HFFc6 (cell line): ENCODE measurements around the gene MEX3B. TPM values are rescaled to one million over a fixed set of nuclear protein-coding genes. Genes with fewer than 3 reads are reported as not detected.

Source experiments
- DNase-seq: peaks from one replicate; pipeline ENCODE4 v3.0.0-alpha.2; 2018
- H3K27ac Mint-ChIP-seq: 2 replicates; pipeline ENCODE4 v1.8.0; 2020; ENCODE audit warnings: mild to moderate bottlenecking, mixed read lengths
- H3K27me3 Mint-ChIP-seq: 2 replicates; pipeline ENCODE4 v1.8.0; 2021; ENCODE audit warnings: mild to moderate bottlenecking, moderate library complexity, mixed read lengths; ENCODE audit not compliant: insufficient read depth
- H3K36me3 Mint-ChIP-seq: 2 replicates; pipeline ENCODE4 v1.8.0; 2021; ENCODE audit warnings: low read depth, mixed read lengths
- H3K4me1 Mint-ChIP-seq: 2 replicates; pipeline ENCODE4 v1.8.0; 2020; ENCODE audit warnings: low read depth, mixed read lengths
- H3K4me3 Mint-ChIP-seq: 2 replicates; pipeline ENCODE4 v1.8.0; 2020; ENCODE audit warnings: mild to moderate bottlenecking, moderate library complexity, mixed read lengths
- H3K9me3 Mint-ChIP-seq: 2 replicates; pipeline ENCODE4 v1.8.0; 2020; ENCODE audit warnings: mild to moderate bottlenecking, mixed read lengths
- CTCF ChIP-seq: fragments of 200-600 bp; sonication (generic); IDR thresholded peaks from 2 replicates; pipeline ENCODE4 v1.5.0; 2021; ENCODE audit warnings: antibody characterized with exemption, mild to moderate bottlenecking
- total RNA-seq, 6 experiments: library from RNA; stranded (reverse); fragmentation: NEBNext Ultra II Directional; extraction: Animal tissue kit (Norgen Biotek cat#: 25700); gene quantifications; 2 replicates in 1 of 6; 3 replicates in 5 of 6; pipeline ENCODE4 v1.2.3, GENCODE V29; 2021

Gene MEX3B
- total RNA-seq, 6 experiments from 2014 or later, result 4.0 to 5.4 (median 4.9) TPM

- peaks cover 15% of the 10 kb centered on the region for H3K27me3 Mint-ChIP-seq
- peak overlapping the region; percentile 82 for H3K27ac Mint-ChIP-seq
- peaks cover 16% of the 10 kb centered on the region for H3K4me1 Mint-ChIP-seq
- H3K4me3 Mint-ChIP-seq, result peak overlapping the region; percentile 97
- TF ChIP-seq CTCF, result no peak
- H3K9me3 Mint-ChIP-seq, result no peaks in the 10 kb centered on the region
- peak; percentile 47 for DNase-seq
- H3K36me3 Mint-ChIP-seq, result 0 out of 2 replicates have a peak, but pooled peaks cover 4% of the 10 kb centered on the region
These were observed 1.2 kb downstream of the MEX3B start for GRCh38 chr15:82044373-82045178.

- Mint-ChIP-seq H3K27ac (peak overlapping the region; percentile 82), H3K27me3 (peaks cover 15% of the 10 kb centered on the region), H3K9me3 (no peaks in the 10 kb centered on the region), H3K36me3 (0 out of 2 replicates have a peak, but pooled peaks cover 4% of the 10 kb centered on the region), H3K4me3 (peak overlapping the region; percentile 97), H3K4me1 (peaks cover 16% of the 10 kb centered on the region)
- TF ChIP-seq CTCF, result no peak
- DNase-seq, result peak; percentile 6
These were observed 1.9 kb downstream of the MEX3B start for GRCh38 chr15:82043796-82044372.

GRCh38 chr15:82043130-82043673, 2.6 kb downstream of the MEX3B start:
- peak overlapping the region; percentile 97 for H3K4me3 Mint-ChIP-seq
- no peak overlapping the region for H3K27ac Mint-ChIP-seq
- no peaks in the 10 kb centered on the region for H3K9me3 Mint-ChIP-seq
- DNase-seq, result no peak
- peaks cover 16% of the 10 kb centered on the region for H3K4me1 Mint-ChIP-seq
- H3K27me3 Mint-ChIP-seq, result peaks cover 9% of the 10 kb centered on the region; the same call in 1 of the 2 replicates
- H3K36me3 Mint-ChIP-seq, result 0 out of 2 replicates have a peak, but pooled peaks cover 4% of the 10 kb centered on the region
- peak; percentile 29 for TF ChIP-seq CTCF

GRCh38 chr15:82040862-82041261, 5.0 kb downstream of the MEX3B start:
- H3K36me3 Mint-ChIP-seq, result 0 out of 2 replicates have a peak, but pooled peaks cover 4% of the 10 kb centered on the region
- no peak overlapping the region for H3K4me3 Mint-ChIP-seq
- no peak overlapping the region for H3K27ac Mint-ChIP-seq
- peaks cover 10% of the 10 kb centered on the region for H3K4me1 Mint-ChIP-seq
- H3K9me3 Mint-ChIP-seq, result no peaks in the 10 kb centered on the region
- 0 out of 2 replicates have a peak, but pooled peaks cover 3% of the 10 kb centered on the region for H3K27me3 Mint-ChIP-seq
- no peak for DNase-seq
- TF ChIP-seq CTCF, result no peak

- TF ChIP-seq CTCF, result no peak
- Mint-ChIP-seq H3K27me3 (0 out of 2 replicates have a peak, but pooled peaks cover 3% of the 10 kb centered on the region), H3K4me3 (no peak overlapping the region), H3K4me1 (peaks cover 10% of the 10 kb centered on the region), H3K36me3 (0 out of 2 replicates have a peak, but pooled peaks cover 4% of the 10 kb centered on the region), H3K27ac (no peak overlapping the region), H3K9me3 (no peaks in the 10 kb centered on the region)
- DNase-seq, result no peak
These were observed 5.4 kb downstream of the MEX3B start for GRCh38 chr15:82040390-82040789.
